Spleen (tissue), 7 donors: ENCODE measurements around the gene C19orf53.

Experiments used
- CTCF ChIP-seq, 11 experiments: fragments of 200-600 bp in 7 of 11; fragments of 450-650 bp in 4 of 11; sonication (generic) in 4 of 11; IDR thresholded peaks in 8 of 11; conservative IDR thresholded peaks in 3 of 11; 1 replicate in 7 of 11; 2 replicates in 4 of 11; pipeline versions ENCODE4 v1.4.0 to v1.8.0; 2016 to 2021; ENCODE audit warnings: antibody characterized with exemption in 11 of 11, inconsistent platforms in 4 of 11, mild to moderate bottlenecking in 1 of 11
- POLR2AphosphoS5 ChIP-seq, 3 donors: sonication (generic); formaldehyde crosslinking; IDR thresholded peaks; one replicate each; pipeline ENCODE4 v1.5.1; 2017; ENCODE audit warnings: antibody characterized with exemption in 3 of 3
- donor health status: DM: no; HTN: no; CAD: no; lungs with moderate emphysema.
- donor health status: DM: no; HTN: no; CAD: no.
- donor health status: DM: no; HTN: no; CAD: no.

DNA sequence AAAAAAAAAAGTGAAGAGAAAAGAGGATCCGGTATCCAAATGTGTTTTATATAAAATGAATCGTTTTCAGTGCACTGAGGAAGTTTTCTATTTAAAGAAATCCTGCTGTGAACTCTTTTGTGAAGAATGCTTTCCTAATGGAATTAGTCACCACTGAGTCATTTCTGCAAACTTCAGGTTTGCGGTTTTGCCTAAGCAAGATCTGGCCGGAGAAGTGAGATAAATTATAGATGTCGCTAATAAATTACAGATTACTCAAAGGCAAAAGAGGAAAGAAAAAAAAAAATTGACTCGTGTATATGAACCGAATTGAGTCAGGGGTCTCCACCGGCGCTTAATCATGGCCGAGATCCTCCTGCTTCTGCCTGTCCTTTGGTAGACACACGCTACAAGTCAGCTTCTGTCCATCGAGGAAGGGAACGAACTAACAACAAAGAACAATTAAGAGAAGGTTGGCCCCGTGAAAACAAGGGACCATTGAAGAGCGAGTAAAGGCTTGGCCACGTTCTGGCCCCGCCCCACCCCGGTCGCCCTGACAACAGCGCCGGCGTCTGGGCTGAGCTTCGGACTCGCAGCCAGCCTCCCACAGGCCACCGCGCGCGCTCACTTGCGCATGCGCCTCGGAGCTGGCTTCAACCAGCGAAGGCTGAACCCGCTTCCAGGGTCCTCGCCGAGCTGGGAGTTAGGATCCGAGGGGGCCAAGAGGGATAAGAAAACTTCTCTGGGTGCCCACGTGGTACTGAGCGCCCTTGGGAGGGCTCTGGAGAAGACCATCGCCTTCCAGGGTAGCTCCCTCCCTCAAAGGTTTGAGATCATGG lies 42.9 kb upstream of the C19orf53 start:
- TF ChIP-seq CTCF (IDR thresholded peaks at IDR 0.05 in 8 of 11, conservative IDR thresholded peaks at IDR 0.05 in 3 of 11) (no peak), POLR2AphosphoS5 (IDR thresholded peaks at IDR 0.05) (peak; percentile 88 to 92 (median 91))
